Kidney (tissue), 14 donors: ENCODE measurements around the gene ACADL. TPM values are rescaled to one million over a fixed set of nuclear protein-coding genes. Genes with fewer than 3 reads are reported as not detected.

Experiments
- DNase-seq, 5 donors: peaks; one replicate each; pipeline ENCODE4 v3.0.0-alpha.2; 2013 to 2020
- FAIRE-seq: peaks from 2 replicates; lab custom pipeline; 2012; peaks lifted over from hg19 to GRCh38; lab: Jason Lieb, UNC
- H3K27ac ChIP-seq, 2 donors: one replicate each; pipeline ENCODE4 v1.7.0; 2013; ENCODE audit warnings: low read depth in 2 of 2, low read length in 2 of 2, inconsistent platforms in 1 of 2
- H3K27me3 ChIP-seq: one replicate; pipeline ENCODE4 v1.7.1; 2013; ENCODE audit warnings: low read length, inconsistent platforms; ENCODE audit not compliant: control insufficient read depth, insufficient read depth
- H3K36me3 ChIP-seq, 3 donors: one replicate each; pipeline versions ENCODE4 v1.7.0 to v1.7.1; 2013; ENCODE audit warnings: low read length in 3 of 3, control low read depth in 1 of 3, inconsistent platforms in 1 of 3; ENCODE audit not compliant: insufficient read depth in 3 of 3, control insufficient read depth in 2 of 3
- H3K4me1 ChIP-seq, 3 donors: one replicate each; pipeline versions ENCODE4 v1.7.0 to v1.7.1; 2013; ENCODE audit warnings: low read length in 3 of 3, inconsistent platforms in 1 of 3, low read depth in 1 of 3; ENCODE audit not compliant: control insufficient read depth in 2 of 3, insufficient read depth in 2 of 3
- H3K4me3 ChIP-seq, 3 donors: one replicate each; pipeline versions ENCODE4 v1.7.0 to v1.8.1; 2013; ENCODE audit warnings: low read length in 3 of 3, control low read depth in 1 of 3, inconsistent platforms in 1 of 3
- H3K9ac ChIP-seq, 3 donors: one replicate each; pipeline versions ENCODE4 v1.7.0 to v1.7.1; 2013; ENCODE audit warnings: low read length in 3 of 3, control low read depth in 1 of 3, inconsistent platforms in 1 of 3
- H3K9me3 ChIP-seq, 3 donors: one replicate each; pipeline versions ENCODE4 v1.7.0 to v1.7.1; 2013; ENCODE audit warnings: low read length in 3 of 3, control low read depth in 1 of 3, inconsistent platforms in 1 of 3; ENCODE audit not compliant: control insufficient read depth in 2 of 3, insufficient read depth in 1 of 3
- CTCF ChIP-seq: IDR thresholded peaks from 3 replicates; pipeline ENCODE4 v1.5.1; 2012; ENCODE audit warnings: mild to moderate bottlenecking, moderate library complexity, borderline replicate concordance; ENCODE audit not compliant: insufficient read depth; ENCODE audit errors: extremely low read depth
- intact Hi-C: fragments of 100-400 bp; cut with DNase I; formaldehyde crosslinking; loops from one replicate; pipeline ENCODE4 v1.11.1; 2022
- polyA plus RNA-seq: library from polyadenylated mRNA; stranded (reverse); fragments of 350-450 nt; fragmentation: Illumina TruSeq; extraction: RNeasy Lipid Tissue Mini Kit (QIAGEN cat#74804); gene quantifications from one replicate; pipeline ENCODE4 v1.2.3, GENCODE V29; 2014; ENCODE audit warnings: low read depth, low replicate concordance; ENCODE audit not compliant: insufficient read depth
- total RNA-seq: library from RNA; stranded (reverse); fragmentation: NEBNext Ultra II Directional; extraction: Animal tissue kit (Norgen Biotek cat#: 25700); gene quantifications from one replicate; pipeline ENCODE4 v1.2.1, GENCODE V29; 2021
- donor health status: control.
- donor health status: control.
- donor health status: control.
- donor health status: control.
- donor health status: control.
- donor health status: DM: yes; HTN: yes; CAD: no.
- donor health status: Normal renal cell carcinoma (clear cell type).

Gene ACADL
- total and polyA plus RNA-seq, 2 donors from 2014 or later = 15.7 to 21.1 TPM

- peak overlapping the region; percentile 91 to 98 (median 96) for H3K9ac ChIP-seq
- intact Hi-C loops = no loop called here
- H3K27ac ChIP-seq = peak overlapping the region; percentile 99
- no peak for FAIRE-seq
- no peaks in the 10 kb centered on the region for H3K27me3 ChIP-seq
- no peak for DNase-seq
- H3K36me3 ChIP-seq = no peaks in the 10 kb centered on the region
- peaks cover 2 to 16% (median 4%) of the 10 kb centered on the region in 3 donors for H3K4me1 ChIP-seq
- no peaks in the 10 kb centered on the region for H3K9me3 ChIP-seq
- H3K4me3 ChIP-seq = peak overlapping the region; percentile 72 to 95 (median 93)
- TF ChIP-seq CTCF = no peak
Measured at GRCh38 chr2:210170196-210170445, 55.1 kb downstream of the ACADL start.

- H3K27ac ChIP-seq = peak overlapping the region; percentile 99
- FAIRE-seq = peak; percentile 94
- intact Hi-C loops = no loop called here
- peaks cover 2 to 16% (median 4%) of the 10 kb centered on the region in 3 donors for H3K4me1 ChIP-seq
- H3K36me3 ChIP-seq = no peaks in the 10 kb centered on the region
- peak in 1 of 5 donors; percentile 35 for DNase-seq
- no peak for TF ChIP-seq CTCF
- peak overlapping the region; percentile 72 to 95 (median 93) for H3K4me3 ChIP-seq
- peak overlapping the region; percentile 91 to 98 (median 96) for H3K9ac ChIP-seq
- no peaks in the 10 kb centered on the region for H3K27me3 ChIP-seq
- no peaks in the 10 kb centered on the region for H3K9me3 ChIP-seq
Measured at GRCh38 chr2:210169516-210170195, 55.6 kb downstream of the ACADL start.

GRCh38 chr2:210167227-210167626 is 58.0 kb downstream of the ACADL start:
- Histone ChIP-seq H3K4me1 (peaks cover 2 to 16% (median 4%) of the 10 kb centered on the region in 3 donors), H3K9me3 (no peaks in the 10 kb centered on the region), H3K36me3 (no peaks in the 10 kb centered on the region), H3K4me3 (no peak overlapping the region), H3K9ac (no peak overlapping the region), H3K27ac (peak overlapping the region in 1 of 2 donors; percentile 33), H3K27me3 (no peaks in the 10 kb centered on the region)
- TF ChIP-seq CTCF = no peak
- intact Hi-C loops = no loop called here
- FAIRE-seq (no peak), DNase-seq (no peak)
